HG03064 (cell line): ENCODE data around the gene UBE2E1.

Experiments used
- ATAC-seq: cut with Tn5 transposase; IDR thresholded peaks from one replicate; pipeline ENCODE4 v1.9.1; 2021; ENCODE audit warnings: low read depth; ENCODE audit not compliant: unreplicated experiment

The UBE2E1 gene

DNA sequence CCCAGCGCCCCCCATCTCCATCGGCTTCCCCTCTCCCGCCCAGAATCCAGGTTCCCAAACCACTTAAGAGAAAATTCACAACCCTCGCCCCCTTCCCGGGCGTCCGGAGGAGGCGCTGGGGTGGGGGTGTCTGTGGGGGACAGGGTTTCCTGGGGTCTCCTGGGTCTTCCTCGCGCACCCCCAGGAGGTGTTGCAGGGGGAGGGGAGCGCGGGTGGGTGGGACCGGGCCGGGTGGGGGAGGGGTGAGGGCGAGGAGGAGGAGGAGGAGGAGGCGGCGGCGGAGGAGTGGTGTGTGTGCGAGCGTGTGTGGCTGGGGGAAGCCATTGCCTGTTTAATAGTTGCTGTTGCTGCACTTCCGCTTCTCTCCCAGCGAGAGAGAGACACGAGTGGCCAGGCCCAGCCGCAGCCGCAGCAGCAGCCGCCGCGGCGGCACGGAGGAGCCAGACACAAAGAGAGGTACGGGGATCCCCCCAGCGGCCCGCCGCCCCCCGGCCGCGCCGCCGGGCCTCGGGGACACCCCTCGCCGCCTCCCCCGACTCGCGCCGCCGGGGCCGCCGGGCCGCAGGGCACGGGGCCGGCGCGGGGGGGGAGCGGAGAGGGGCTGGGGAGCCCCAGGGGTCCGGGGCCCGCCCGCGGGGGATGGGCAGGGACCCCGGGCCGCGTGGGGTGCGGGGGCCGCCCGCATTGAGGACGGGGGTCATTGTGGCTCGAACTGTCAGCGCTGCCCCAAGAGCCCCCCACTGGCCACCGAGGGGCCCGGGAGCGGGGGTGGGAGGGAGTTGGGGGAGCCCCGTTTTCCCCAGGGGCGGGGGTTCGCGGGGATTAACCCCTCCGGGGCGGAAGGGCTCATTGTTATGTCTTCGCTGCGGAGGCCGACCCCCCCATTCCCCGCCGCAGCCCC lies at the start of gene UBE2E1:
Gene UBE2E1, plus strand, starts transcription at position 323 of the 901 bp plus-strand sequence. CDS start 1,315 bp downstream, outside the sequence.
- ATAC-seq: peak; percentile 63

DNA sequence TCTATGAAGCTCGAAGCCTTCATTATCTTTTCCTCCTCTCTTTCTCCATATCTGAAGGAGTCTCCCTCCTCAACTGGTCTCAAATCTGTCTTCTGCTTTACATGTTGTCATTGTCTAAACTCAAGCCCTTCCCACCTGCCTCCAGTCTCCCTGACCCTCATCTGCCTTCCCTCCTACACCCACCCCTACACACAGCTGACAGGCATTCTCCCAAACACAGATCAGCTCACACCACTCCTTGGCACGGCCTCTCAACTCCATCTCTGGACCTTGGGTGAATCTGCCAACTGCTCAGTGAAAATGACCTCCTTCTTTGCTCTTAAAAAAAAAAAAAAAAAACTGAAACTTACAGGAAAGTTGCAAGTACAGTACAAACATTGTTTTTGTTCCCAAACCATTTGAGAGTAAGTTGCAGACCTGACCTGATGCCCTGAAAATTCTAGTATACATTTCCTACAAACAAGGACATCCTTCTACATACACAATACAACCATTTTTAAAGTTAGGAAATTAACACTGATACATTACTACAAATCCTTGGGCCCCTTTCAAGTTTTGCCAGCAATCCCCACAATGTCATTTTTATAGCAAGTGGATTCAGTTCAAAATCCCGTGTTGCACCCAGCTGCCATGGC lies 49.4 kb upstream of the UBE2E1 start:
- no peak for ATAC-seq

DNA sequence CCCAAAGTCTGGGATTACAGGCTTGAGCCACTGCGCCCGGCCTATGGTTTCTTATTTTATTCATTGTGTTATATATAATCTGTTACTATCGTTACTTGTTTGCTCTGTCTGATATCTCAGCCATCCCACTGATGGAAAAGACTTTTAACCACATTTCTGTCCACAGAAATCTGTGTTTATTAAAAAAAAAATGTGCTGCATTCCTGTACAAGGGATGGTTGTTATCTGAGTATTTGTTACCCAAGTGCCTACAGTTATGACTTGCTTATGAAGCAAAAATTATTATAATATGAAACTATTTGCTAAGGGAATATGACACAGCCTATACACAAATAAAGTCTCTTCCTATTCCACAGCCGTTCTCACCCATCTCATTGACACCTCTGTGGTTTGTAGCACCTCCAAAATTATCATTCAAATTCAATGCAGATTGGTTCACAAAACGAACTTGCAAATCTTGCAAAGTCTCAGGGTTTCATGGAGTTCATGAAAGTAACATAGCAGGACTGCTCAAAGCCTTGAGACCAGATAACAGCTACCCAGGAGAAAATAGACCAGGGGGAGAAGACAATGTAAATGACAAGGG lies 47.4 kb upstream of the UBE2E1 start:
- ATAC-seq: no peak

DNA sequence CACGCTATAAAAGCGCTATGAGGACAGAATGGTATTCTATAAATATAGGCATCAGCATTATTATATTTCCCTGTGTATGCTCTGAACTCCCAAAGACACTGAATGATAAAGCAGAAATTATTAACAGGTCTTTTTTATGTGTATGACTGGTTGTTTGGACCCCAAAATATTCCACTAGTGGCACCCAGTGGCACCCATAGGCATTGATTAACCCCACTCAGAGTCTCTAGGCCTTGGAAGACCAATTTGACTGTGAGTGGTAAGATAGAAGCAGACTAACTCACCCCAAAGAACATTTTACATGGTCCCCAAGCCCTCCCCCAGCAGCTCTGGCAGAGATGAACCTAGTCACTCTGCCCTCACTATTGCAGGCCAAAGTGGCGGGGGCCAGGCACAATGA lies 45.4 kb upstream of the UBE2E1 start:
- ATAC-seq: no peak

DNA sequence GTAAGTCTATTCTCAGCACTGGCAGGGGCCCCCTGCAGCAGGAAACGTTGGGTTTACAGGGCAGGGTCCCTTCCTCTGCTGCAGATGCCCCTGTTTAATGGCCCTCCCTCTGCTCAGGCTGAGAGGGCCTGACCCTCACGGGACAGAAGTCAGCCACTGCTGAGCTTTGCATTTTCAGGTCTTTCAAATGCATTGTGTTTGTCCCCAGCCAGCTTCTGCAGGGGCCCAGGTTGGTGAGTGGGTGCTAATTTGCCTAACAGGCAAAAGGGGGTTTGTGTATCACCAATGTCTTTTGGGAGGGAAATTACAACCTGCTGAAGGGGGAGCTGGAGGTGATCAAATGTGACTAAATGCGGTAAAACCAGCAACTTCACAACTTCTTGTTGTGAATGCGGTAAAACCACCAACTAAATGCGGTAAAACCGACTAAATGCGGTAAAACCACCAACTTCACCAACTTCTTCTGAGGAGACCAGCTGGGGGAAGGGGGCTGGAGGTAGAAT lies 44.8 kb upstream of the UBE2E1 start:
- ATAC-seq: no peak

DNA sequence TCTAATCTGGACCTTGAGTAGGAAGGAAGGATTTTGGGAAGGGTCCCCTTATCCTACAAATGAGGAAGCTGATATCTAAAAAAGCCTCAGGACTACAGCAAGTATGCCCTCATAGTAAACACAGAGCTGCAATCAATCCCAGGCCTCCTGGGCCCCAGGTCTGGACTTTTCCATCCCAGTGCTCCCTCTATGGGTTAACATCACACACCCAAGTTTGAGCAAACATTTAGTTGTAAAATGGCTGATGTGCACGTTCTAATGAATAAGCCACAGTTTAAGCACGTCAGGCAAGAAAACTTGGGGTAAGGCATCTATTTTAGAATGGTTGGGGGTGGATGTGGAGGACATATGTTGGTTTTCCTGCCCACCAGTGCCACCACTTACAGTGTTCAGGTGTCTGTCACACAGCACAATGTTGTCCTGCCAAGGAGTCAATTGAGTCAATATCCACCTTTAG lies 44.3 kb upstream of the UBE2E1 start:
- ATAC-seq: peak; percentile 34

DNA sequence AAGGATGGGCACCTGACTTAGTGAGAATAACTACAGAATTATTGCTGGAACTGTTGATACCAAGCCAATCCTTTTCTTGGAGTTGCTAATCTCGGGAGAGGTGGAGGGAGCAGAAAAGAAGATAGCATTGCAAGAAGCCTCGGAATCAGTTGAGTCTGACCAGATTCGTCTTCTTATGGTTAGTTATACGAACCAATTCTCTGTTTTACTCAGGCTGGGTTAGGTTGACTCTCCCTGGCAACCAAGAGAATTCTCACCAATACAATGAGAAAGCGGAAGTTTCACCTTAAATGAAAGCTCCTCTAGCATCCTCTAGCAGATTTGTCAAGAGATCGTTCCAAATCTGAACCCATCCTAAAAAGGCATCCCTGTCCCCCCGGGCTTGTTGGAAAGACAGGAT lies 43.5 kb upstream of the UBE2E1 start:
- peak; percentile 84 for ATAC-seq

DNA sequence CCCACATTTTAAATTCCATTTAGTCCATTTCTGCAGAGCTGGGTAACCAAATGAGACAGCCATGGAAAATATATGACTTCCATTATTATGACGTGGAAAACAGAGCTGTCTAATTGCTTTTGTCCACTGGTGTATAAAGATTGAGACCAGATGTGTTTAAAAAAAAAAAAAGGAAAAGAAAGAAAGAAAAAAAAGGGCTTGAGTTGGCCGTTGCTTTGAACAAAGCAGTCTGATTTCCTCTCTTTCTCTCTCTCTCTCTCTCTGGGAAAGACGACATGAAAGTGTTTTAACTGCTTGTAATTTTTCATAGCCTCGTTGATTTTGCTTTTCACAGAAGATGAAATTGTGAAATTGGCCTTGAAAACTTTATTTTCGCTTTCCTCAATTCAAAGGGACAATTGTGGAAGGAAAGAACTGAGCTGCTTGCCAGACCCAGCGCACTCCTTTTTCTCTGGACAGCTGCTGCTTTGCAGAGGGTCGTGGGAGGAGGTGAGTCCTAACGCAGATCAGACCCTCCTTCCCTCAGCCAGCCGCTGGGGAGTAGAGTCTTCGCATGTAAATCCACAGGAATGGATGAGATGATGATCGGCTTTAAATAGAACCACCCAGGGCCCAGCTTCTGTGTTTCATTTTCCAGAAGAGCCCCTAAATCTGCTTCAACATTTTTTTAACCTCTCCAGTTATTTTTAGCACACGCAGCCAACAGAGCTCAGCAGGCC lies 42.8 kb upstream of the UBE2E1 start:
- ATAC-seq: no peak

DNA sequence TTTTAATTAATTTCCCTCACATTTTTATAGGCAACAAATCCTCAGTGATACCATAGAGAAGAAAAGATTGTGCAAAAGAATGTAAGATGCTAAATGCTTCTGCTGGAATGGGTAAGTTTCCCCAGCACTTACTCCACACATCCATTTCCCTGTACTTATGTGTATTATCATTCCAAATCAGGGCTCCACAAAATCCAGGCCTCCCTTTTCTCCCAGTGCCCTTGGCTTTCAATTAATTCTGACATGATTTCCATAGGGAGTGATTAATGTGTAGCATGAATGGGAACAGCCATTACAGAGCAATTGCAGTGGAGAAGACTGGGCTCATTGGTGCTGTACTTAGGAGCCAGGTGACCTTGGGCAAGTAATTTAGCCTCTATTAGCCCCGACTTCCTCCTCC lies 41.3 kb upstream of the UBE2E1 start:
- ATAC-seq: no peak

DNA sequence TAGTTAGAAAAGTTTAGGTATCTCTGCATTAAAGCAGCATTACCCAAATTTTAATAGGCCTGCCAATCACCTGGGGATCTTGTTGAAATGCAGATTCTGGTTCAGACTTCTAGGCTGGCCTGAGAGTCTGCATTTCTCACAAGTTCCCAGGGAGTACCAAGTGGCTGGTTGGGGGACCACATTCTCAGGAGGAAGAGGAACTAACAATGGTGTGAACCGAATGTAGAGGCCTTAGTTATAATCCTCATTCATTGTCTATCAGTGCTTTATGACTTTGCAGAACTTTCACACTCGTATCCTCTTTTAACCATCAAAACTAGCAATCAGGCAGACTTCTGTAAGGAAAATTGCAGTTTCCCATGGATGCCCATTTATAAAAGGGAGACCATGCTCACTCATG lies 38.2 kb upstream of the UBE2E1 start:
- ATAC-seq: no peak

DNA sequence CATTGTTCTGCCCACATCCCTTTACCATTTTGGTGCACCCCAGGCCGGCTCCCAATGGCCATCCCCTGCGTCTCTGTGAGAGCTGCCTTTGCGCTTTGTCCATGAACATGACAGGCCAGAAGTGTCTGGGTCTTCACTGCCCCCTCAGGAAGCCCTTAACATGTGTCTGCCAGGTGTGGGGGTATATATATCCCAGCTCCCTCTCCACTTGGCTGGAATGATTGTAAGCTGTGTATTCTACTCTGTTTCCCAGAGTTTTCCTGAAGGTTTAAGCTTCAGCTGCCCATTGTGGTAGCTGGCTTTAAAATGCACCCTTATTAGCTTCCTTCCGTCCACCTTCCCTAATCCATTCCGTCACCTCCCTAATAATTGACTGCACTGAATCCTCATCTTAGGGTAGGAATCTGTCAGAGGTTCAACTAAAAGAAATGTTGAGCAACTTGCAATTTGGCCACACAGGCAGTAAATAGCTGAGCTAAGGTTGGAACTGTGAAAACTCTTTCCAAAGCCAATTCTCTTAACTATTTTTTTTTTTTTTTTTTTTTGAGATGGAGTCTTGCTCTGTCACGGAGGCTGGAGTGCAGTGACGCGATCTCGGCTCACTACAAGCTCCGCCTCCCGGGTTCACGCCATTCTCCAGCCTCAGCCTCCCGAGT lies 30.4 kb upstream of the UBE2E1 start:
- no peak for ATAC-seq

DNA sequence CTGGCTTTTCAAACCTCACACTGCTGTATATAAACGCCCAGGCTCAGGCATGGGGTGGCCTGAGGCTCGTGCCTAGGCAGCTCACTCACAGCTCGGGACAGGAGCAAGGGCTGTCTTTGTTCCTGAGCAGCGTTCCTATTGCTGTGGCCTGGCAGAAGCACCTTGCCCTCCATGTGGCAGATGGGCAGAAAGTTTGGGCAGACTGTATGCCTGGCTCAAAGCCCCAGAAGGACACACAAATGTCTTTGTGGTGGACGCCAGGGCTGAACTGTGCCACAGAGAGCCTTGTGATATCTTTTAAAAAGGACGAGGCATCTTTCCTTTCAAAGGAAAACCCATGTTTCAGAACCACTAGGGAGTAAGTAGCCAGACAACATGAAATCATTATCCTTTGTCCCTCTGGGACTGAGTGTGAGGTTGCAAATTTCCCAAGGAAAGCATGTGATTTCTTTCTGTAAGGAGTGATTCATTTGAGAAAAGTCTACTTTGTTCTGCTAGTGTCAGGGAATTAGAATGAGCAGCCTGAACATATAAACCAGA lies 29.3 kb upstream of the UBE2E1 start:
- no peak for ATAC-seq

DNA sequence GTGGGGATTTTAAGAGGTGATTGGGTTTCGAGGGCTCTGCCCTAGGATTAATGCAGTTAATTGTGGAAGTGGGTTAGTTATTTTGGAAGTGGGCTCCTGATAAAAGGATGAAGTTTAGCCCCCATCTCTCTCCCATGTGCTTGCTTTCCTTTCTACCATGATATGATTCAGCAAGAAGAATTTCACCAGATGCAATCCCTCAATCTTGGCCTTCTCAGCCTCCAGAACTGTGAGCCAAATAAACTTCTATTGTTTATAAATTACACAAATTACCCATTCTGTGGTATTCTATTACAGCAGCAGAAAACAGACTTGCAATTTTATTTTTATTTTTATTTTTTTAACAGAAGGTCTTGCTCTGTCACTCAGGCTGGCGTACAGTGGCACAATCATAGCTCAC lies 27.3 kb upstream of the UBE2E1 start:
- ATAC-seq: no peak

DNA sequence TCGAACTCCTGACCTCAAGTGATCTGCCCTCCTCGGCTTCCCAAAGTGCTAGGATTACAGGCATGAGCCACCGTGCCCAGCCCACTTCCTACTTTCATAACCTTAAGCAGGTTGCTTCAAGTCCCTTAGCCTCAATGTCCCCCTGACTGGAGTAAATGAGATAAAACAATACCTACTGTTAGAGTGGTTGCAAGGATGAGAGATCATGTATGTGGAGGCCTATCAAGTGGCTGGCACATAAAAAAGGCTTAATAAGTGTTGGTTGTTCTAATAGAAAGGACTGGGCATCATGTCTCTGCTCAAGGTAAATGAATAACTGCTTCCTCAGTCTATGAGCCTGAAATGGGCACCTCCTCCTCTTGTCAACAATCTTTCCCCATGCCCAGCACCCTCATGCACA lies 25.9 kb upstream of the UBE2E1 start:
- no peak for ATAC-seq

DNA sequence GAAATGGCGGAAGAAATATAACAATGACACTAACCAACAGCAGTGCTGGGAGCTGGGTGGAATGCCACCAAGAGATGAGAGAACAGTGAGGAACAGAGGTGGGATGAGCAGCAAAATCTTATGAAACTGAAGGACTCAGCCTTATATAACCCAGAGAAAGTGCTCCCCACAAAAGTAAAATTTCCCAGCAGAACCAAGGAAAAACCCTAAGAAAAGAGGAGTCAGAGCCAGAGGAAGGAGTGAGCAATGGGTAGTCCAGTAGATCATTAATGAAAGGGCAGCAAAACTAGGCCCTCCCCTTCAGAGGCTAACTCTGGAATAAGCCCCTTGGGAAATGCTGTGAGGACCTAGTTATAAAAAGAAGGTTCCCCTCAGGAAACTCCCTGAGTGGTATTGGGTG lies 24.7 kb upstream of the UBE2E1 start:
- ATAC-seq: no peak

DNA sequence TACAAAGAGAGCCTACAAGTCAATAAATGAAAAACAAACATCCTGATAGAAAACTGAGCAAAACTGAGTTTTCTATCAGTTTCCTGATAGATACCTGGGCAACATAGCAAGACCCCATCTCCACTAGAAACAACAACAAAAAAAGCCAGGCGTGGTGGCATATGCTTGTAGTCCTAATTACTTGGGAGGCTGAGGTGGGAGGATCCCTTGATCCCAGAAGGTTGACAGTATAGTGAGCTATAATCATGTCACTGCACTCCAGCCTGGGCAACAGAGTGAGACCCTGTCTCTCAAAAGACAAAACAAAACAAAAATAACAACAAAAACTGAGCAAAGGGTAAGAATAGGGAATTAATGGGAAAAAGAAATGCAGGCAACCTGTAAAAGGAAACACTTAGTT lies 23.9 kb upstream of the UBE2E1 start:
- ATAC-seq: no peak

DNA sequence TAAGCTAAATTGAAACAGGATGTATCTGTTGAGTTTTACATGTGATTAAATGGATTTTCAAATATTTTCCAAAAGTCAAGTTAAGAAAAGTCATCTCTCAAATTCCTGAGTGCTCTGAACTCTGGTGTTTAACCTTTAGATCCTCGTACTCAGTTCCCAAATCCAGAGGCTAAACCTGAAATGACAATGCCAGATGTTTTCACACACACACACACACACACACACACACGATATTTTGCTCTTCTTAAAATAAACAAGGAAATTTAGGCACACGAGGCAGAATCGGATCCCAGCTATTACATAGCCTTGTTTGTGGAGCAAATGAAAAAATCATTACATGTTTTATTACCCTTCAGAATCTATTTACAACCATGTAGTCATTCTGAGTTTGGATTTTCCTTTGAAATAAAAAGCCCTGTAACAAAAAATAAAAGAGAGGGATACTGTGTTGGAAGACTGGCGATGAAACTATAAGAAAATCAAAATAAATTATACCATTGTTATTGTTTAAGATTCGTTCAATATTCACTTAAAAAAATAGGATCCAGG lies 20.6 kb upstream of the UBE2E1 start:
- ATAC-seq: no peak

DNA sequence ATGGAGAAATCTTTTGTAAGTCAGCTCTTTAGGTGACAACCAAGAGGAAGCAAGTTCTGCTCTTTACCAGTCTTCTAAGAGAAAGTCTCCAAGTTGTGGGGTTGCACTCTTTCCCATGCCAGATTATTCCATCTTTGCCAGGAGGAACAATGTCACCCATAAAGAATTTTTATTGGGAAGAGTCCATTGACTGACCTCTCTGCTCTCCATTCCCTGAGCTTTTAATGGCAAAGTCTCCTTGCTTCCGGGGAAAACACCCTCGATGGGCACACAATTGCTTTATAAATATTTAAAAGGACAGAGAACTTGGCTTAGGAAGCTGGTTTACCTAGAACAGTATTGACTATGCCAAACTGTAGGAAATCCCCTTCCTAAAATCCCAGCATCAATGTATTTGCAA lies 19.9 kb upstream of the UBE2E1 start:
- no peak for ATAC-seq

DNA sequence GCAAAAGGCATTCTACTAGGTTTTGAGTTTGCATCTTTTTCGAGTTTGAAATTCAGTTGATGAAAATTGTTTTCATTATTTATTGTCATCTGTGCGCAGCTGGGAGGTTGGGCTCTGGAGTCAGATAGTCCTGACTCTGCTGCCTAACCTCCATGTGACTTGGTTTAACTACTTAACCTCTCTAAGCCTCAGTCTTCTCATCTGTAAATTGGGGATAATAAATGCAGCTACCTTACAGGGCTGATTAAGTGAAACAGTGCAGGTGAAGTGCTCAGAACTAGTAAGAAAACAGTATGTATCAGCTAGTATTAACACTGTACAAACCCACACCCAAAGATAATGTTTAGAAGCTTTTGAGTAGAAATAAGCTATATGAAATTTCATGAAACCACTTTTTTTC lies 14.1 kb upstream of the UBE2E1 start:
- no peak for ATAC-seq
